ENCODE data around the gene ASCC1. TPM values are rescaled to one million over a fixed set of nuclear protein-coding genes. Genes with fewer than 3 reads are reported as not detected.

The ASCC1 gene
- total and polyA plus RNA-seq, 2 of the 4 experiments (the other 2 are of a cell fraction), result 15.9 to 21.0 TPM

DNA sequence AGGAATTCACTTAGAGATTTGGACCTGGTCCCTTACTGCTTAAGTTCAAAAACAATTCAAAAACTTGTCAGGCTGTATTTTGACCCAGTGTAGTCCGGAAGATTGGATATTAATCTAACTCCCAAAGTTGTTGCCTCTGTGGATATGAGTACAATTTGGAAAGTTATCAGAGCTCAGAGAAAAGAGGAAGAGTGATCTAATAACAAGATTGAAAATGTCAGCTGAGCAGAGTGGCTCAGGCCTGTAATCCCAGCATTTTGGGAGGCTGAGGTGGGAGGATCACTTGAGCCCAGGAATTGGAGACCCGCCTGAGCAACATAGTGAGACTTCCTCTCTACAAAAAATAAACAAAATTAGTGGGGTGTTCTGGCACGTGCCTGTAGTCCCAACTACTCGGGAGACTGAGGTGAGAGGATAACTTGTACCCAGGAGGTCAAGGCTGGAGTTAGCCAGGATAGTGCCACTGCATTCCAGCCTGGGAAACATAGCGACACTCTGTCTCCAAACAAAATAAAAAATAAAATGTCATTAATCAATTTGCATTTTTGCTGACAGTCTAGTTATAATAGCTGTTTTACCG, 3.2 kb upstream of the ASCC1 start:
- Histone ChIP-seq H3K9ac (ENCODE audit: low read depth, low read length) (no peak overlapping the region), H3K4me2 (ENCODE audit: low read depth, low read length) (no peak overlapping the region), H3K18ac (ENCODE audit: low read depth, low read length) (no peak overlapping the region), H3K9me3 (ENCODE audit: control insufficient read depth, insufficient read depth, low read length) (no peaks in the 10 kb centered on the region), H3K23ac (ENCODE audit: low read depth, low read length) (no peak overlapping the region), H3K56ac (ENCODE audit: extremely low read depth, insufficient read depth, low read length) (no peak overlapping the region), H3K4me1 (ENCODE audit: control insufficient read depth, insufficient read depth, low read length) (peaks cover 7% of the 10 kb centered on the region; the same call in 1 of the 2 replicates), H2BK20ac (ENCODE audit: low read depth, low read length) (no peak overlapping the region), H2AFZ (replicated peaks; ENCODE audit: low read length, poor library complexity) (no peak overlapping the region), H4K91ac (ENCODE audit: insufficient read depth, low read depth, low read length) (no peak overlapping the region), H4K5ac (ENCODE audit: low read depth, low read length) (no peak overlapping the region), H3K79me1 (ENCODE audit: low read depth in 1 of 2, low read length in 2 of 2) (peaks cover 22 to 48% of the 10 kb centered on the region in 2 experiments), H4K20me1 (ENCODE audit: insufficient read depth, low read length) (no peaks in the 10 kb centered on the region; the same call in 1 of the 2 replicates), H4K8ac (ENCODE audit: low read depth in 2 of 2, low read length in 2 of 2) (no peak overlapping the region), H3K4ac (ENCODE audit: low read depth, low read length) (no peak overlapping the region), H3K14ac (replicated peaks; ENCODE audit: low read depth, low read length) (no peak overlapping the region), H2BK5ac (ENCODE audit: low read depth, low read length, poor library complexity, severe bottlenecking) (no peak overlapping the region), H2BK15ac (ENCODE audit: low read depth, low read length) (no peak overlapping the region), H3K36me3 (ENCODE audit: control insufficient read depth, insufficient read depth, low read length) (0 out of 2 replicates have a peak, but pooled peaks cover 5% of the 10 kb centered on the region), H3K4me3 (ENCODE audit: insufficient read depth, low read depth, low read length) (no peak overlapping the region), H2AK9ac (replicated peaks; ENCODE audit: low read depth, low read length, poor library complexity) (no peak overlapping the region), H2BK120ac (ENCODE audit: low read depth, low read length) (no peak overlapping the region), H2AK5ac (ENCODE audit: low read depth, low read length) (no peak overlapping the region), H3K9me1 (ENCODE audit: insufficient read depth, low read length) (peaks cover 5% of the 10 kb centered on the region; the same call in 1 of the 2 replicates), H3K27me3 (ENCODE audit: control insufficient read depth, insufficient read depth, low read length) (no peaks in the 10 kb centered on the region), H3K27ac (ENCODE audit: insufficient read depth, low read length) (no peak overlapping the region)
- BruUV-seq (replicated peaks), result no TSS peak
- no peak for ATAC-seq (ENCODE audit: low read depth)
- intact Hi-C loops (cut with micrococcal nuclease), result loop anchor here (5.0 kb wide), 1 partner anchor 87 kb away; no protein-coding TSS in a partner anchor
- ChIA-PET POLR2A (ENCODE audit: unreplicated experiment) (no interaction called here), CTCF (interaction anchor here (1.9 kb wide), 1 partner anchor 323 kb away, joined by 7 read pairs; no protein-coding TSS in a partner anchor)
- DNase-seq, result no peak
- WGBS, 2 experiments (ENCODE audit: extremely low coverage in 2 of 2, insufficient read length in 1 of 2), result no CpG with 5 or more reads among the region's 6 CpGs
- dilution Hi-C loops (cut with HindIII; ENCODE audit: low sequenced_read_pairs, unreplicated experiment), result no loop called here
- TF ChIP-seq BHLHE40 (IDR thresholded peaks at IDR 0.05; ENCODE audit: low read depth, low read length) (no peak), FOS (IDR thresholded peaks at IDR 0.05; ENCODE audit: low read depth, low read length) (no peak)
- in situ Hi-C loops (cut with MboI; ENCODE audit: low sequenced_read_pairs), result no loop called here

All from IMR-90 (cell line).